K562 (cell line): ENCODE measurements around the gene SLC5A7. TPM values are rescaled to one million over a fixed set of nuclear protein-coding genes. Genes with fewer than 3 reads are reported as not detected.

Experiments used
- ATAC-seq: fragments of 200-7000 bp; cut with Tn5 transposase; 3 replicates; pipeline ENCODE4 v1.9.1; 2020; ENCODE audit warnings: moderate library complexity
- BruUV-seq: library from RNA; stranded (reverse); fragments of 400-500 nt; replicated peaks from 2 replicates; lab custom pipeline; 2021; lab: Mats Ljungman, UMichigan
- CTCF ChIA-PET: fragments of 300-600 bp; formaldehyde crosslinking; extraction: SDS; loops from one replicate; lab custom pipeline; 2021; ENCODE audit warnings: low intra/inter-chr PET ratio; lab: Yijun Ruan, JAX
- POLR2A ChIA-PET: fragments of 300-600, 350-650 bp; sonication (Branson Sonifier 250); formaldehyde crosslinking; extraction: SDS; loops from one replicate; lab custom pipeline; 2021; ENCODE audit warnings: antibody characterized with exemption, inconsistent platforms; lab: Yijun Ruan, JAX
- DNase-seq, 4 experiments: peaks; one replicate each; pipeline versions ENCODE4 v3.0.0 to v3.0.0-alpha.2; 2011 to 2018; ENCODE audit warnings: low spot score in 3 of 4, mixed read lengths in 3 of 4; ENCODE audit errors: extremely low read depth in 1 of 4
- FAIRE-seq: peaks from 2 replicates; lab custom pipeline; 2011; peaks lifted over from hg19 to GRCh38; lab: Jason Lieb, UNC
- H2AFZ ChIP-seq: 2 replicates; pipeline ENCODE4 v1.6.0; 2011; ENCODE audit warnings: low read depth, low read length, control low read depth, inconsistent platforms
- H3K27ac ChIP-seq: fragments of 200-600 bp; 3 replicates; pipeline ENCODE4 v1.8.0; 2011; ENCODE audit warnings: low read depth, mild to moderate bottlenecking, control low read depth, inconsistent platforms, low read length, moderate library complexity, mixed read lengths; ENCODE audit errors: extremely low read depth
- H3K27me3 ChIP-seq, 2 experiments: fragments of 300-600 bp in 1 of 2; 2 replicates in 1 of 2; 3 replicates in 1 of 2; pipeline versions ENCODE4 v1.6.0 to v1.8.0; 2011; ENCODE audit warnings: inconsistent platforms in 2 of 2, low read length in 2 of 2, mild to moderate bottlenecking in 1 of 2, mixed read lengths in 1 of 2, moderate library complexity in 1 of 2; ENCODE audit not compliant: control insufficient read depth in 2 of 2, insufficient read depth in 2 of 2
- H3K36me3 ChIP-seq: fragments of 300-600 bp; 3 replicates; pipeline ENCODE4 v1.8.0; 2011; ENCODE audit warnings: mild to moderate bottlenecking, low read length, inconsistent platforms; ENCODE audit not compliant: control insufficient read depth, insufficient read depth
- H3K4me1 ChIP-seq, 2 experiments: fragments of 200-600 bp in 1 of 2; replicated peaks in 1 of 2; 2 replicates in 1 of 2; 3 replicates in 1 of 2; pipeline versions ENCODE4 v1.5.1 to v1.8.0; 2011; ENCODE audit warnings: inconsistent platforms in 2 of 2, low read length in 2 of 2, mild to moderate bottlenecking in 1 of 2, mixed read lengths in 1 of 2, moderate library complexity in 1 of 2; ENCODE audit not compliant: control insufficient read depth in 2 of 2, insufficient read depth in 2 of 2
- H3K4me2 ChIP-seq: 2 replicates; pipeline ENCODE4 v1.6.1; 2011; ENCODE audit warnings: low read length, control low read depth, inconsistent platforms, mixed read lengths; ENCODE audit not compliant: insufficient read depth
- H3K4me3 ChIP-seq: fragments of 200-600 bp; sonication (generic), shearing (Covaris generic); 2 replicates; pipeline ENCODE4 v1.5.1; 2016; ENCODE audit warnings: control low read depth, inconsistent platforms
- H3K79me2 ChIP-seq: fragments of 200-600 bp; 3 replicates; pipeline ENCODE4 v1.8.0; 2011; ENCODE audit warnings: low read length, inconsistent platforms; ENCODE audit not compliant: control insufficient read depth, insufficient read depth
- H3K9ac ChIP-seq, 2 experiments: 2 replicates each; pipeline versions ENCODE4 v1.6.0 to v1.6.1; 2011; ENCODE audit warnings: low read depth in 2 of 2, low read length in 2 of 2, control low read depth in 1 of 2, inconsistent platforms in 1 of 2, mild to moderate bottlenecking in 1 of 2, mixed read lengths in 1 of 2; ENCODE audit not compliant: insufficient read depth in 1 of 2
- H3K9me1 ChIP-seq: one replicate; pipeline ENCODE4 v1.6.0; 2011; ENCODE audit warnings: inconsistent platforms, mild to moderate bottlenecking, low read length, moderate library complexity; ENCODE audit not compliant: control insufficient read depth, insufficient read depth
- H3K9me3 ChIP-seq: replicated peaks from 2 replicates; pipeline ENCODE4 v1.5.1; 2011; ENCODE audit warnings: low read depth, low read length, inconsistent platforms; ENCODE audit not compliant: control insufficient read depth, insufficient read depth
- H4K20me1 ChIP-seq: replicated peaks from 2 replicates; pipeline ENCODE4 v1.6.1; 2011; ENCODE audit warnings: low read length, inconsistent platforms, mixed read lengths; ENCODE audit not compliant: control insufficient read depth, insufficient read depth
- ESRRA ChIP-seq: fragments of 450-650 bp; IDR thresholded peaks from 2 replicates; pipeline ENCODE4 v1.6.1; 2014; ENCODE audit warnings: low read depth, mild to moderate bottlenecking, moderate library complexity, borderline replicate concordance
- HINFP ChIP-seq: fragments of 450-650 bp; conservative IDR thresholded peaks from 2 replicates; pipeline ENCODE4 v1.6.1; 2016; ENCODE audit warnings: missing genetic modification characterization, low read depth, mild to moderate bottlenecking, control low read depth, missing compliant biosample characterization
- HMGXB4 ChIP-seq: sonication (generic); formaldehyde crosslinking; IDR thresholded peaks from 2 replicates; pipeline ENCODE4 v1.8.1; 2023; ENCODE audit warnings: mild to moderate bottlenecking, missing genetic modification reagents
- SUPT5H ChIP-seq: fragments of 450-650 bp; IDR thresholded peaks from 2 replicates; pipeline ENCODE4 v1.6.1; 2016
- WGBS: fragments of 100-300 bp; shearing (Covaris generic); methylation state at CpG from one replicate; pipeline ENCODE4 v1.1.6; 2016; ENCODE audit warnings: low coverage, mixed read lengths; ENCODE audit not compliant: insufficient coverage; ENCODE audit errors: missing lambda C conversion rate; 5-methylcytosine and 5-hydroxymethylcytosine counted together
- in situ Hi-C: fragments of 300-500 bp; cut with MboI; formaldehyde crosslinking; loops from 4 replicates; pipeline ENCODE4 v1.15.0; 2018; ENCODE audit warnings: inconsistent platforms, mixed read lengths
- intact Hi-C: fragments of 100-400 bp; cut with micrococcal nuclease; formaldehyde crosslinking; loops from 2 replicates; pipeline ENCODE4 v1.14.2; 2022
- polyA plus RNA-seq, 8 experiments: library from polyadenylated mRNA; depleted of rRNA in 4 of 8; stranded (reverse) in 5 of 8; unstranded in 3 of 8; fragments of >200 nt; fragmentation: Nextera tagmentation in 2 of 8; fragmentation: Illumina TruSeq in 1 of 8; extraction: Ambion mirVana in 2 of 8; extraction: Trizol in 1 of 8; gene quantifications; 2 replicates each; pipeline versions ENCODE4 v1.2.1 to v1.2.3, GENCODE V29; 2011 to 2014; ENCODE audit warnings: inconsistent platforms in 1 of 8, missing spikeins in 1 of 8
- total RNA-seq, 7 experiments: library from RNA; depleted of rRNA in 6 of 7; stranded (reverse); fragments of >200 nt in 6 of 7; fragmentation: Illumina TruSeq in 2 of 7; extraction: Trizol in 2 of 7; gene quantifications; 2 replicates each; pipeline versions ENCODE4 v1.2.1 to v1.2.3, GENCODE V29; 2011 to 2021; ENCODE audit warnings: low replicate concordance in 1 of 7

Gene SLC5A7
- total and polyA plus RNA-seq, 9 of the 15 experiments (the other 6 are each of a cell fraction or from before 2014, with no cell fraction given), result not detected

- TF ChIP-seq HMGXB4 (CRISPR knock-in tag) (no peak), ESRRA (no peak), SUPT5H (no peak), HINFP (tag) (no peak)
- no peak for FAIRE-seq
- intact Hi-C loops, result no loop called here
These were observed 43.2 kb downstream of the SLC5A7 start for GRCh38 chr2:108029496-108029895.

More at GRCh38 chr2:108029496-108029895, 43.2 kb downstream of the SLC5A7 start:
- no peak for DNase-seq
- in situ Hi-C loops, result no loop called here
- Histone ChIP-seq H3K9me1 (no peaks in the 10 kb centered on the region), H3K79me2 (no peaks in the 10 kb centered on the region), H3K36me3 (no peaks in the 10 kb centered on the region), H4K20me1 (no peaks in the 10 kb centered on the region), H3K4me3 (no peak overlapping the region), H3K27me3 (no peaks in the 10 kb centered on the region), H3K4me1 (no peaks in the 10 kb centered on the region), H3K9ac (no peak overlapping the region), H3K4me2 (no peak overlapping the region), H3K27ac (no peak overlapping the region), H3K9me3 (no peaks in the 10 kb centered on the region), H2AFZ (no peak overlapping the region)
- POLR2A ChIA-PET, result no interaction called here
- WGBS, result 0% methylated on average over 2 of the region's 2 CpGs
- BruUV-seq, result no TSS peak
- no peak for ATAC-seq
- CTCF ChIA-PET, result no interaction called here
